Spleen (tissue), 11 donors: ENCODE results near the gene COL26A1. TPM values are rescaled to one million over a fixed set of nuclear protein-coding genes. Genes with fewer than 3 reads are reported as not detected.

ENCODE experiments used
- DNase-seq: peaks from one replicate; pipeline ENCODE4 v3.0.0-alpha.2; 2020
- H3K27ac ChIP-seq, 8 donors: fragments of 200-600 bp; sonication (generic) in 7 of 8; 1 replicate in 4 of 8; 2 replicates in 4 of 8; pipeline versions ENCODE4 v1.5.0 to v1.8.0; 2016 to 2021; ENCODE audit warnings: inconsistent platforms in 4 of 8, mild to moderate bottlenecking in 4 of 8, moderate library complexity in 1 of 8
- H3K27me3 ChIP-seq, 7 donors: fragments of 200-600 bp; sonication (generic) in 6 of 7; replicated peaks in 1 of 7; 1 replicate in 4 of 7; 2 replicates in 3 of 7; pipeline versions ENCODE4 v1.5.0 to v1.8.0; 2016 to 2021; ENCODE audit warnings: inconsistent platforms in 3 of 7, mild to moderate bottlenecking in 1 of 7
- H3K36me3 ChIP-seq, 6 donors: fragments of 200-600 bp; sonication (generic) in 5 of 6; 1 replicate in 4 of 6; 2 replicates in 2 of 6; pipeline versions ENCODE4 v1.5.0 to v1.8.0; 2016 to 2021; ENCODE audit warnings: inconsistent platforms in 2 of 6
- H3K4me1 ChIP-seq, 6 donors: fragments of 200-600 bp; sonication (generic) in 5 of 6; 1 replicate in 3 of 6; 2 replicates in 3 of 6; pipeline versions ENCODE4 v1.5.0 to v1.8.0; 2016 to 2021; ENCODE audit warnings: inconsistent platforms in 3 of 6
- H3K4me3 ChIP-seq, 8 donors: fragments of 200-600 bp; sonication (generic) in 7 of 8; 1 replicate in 4 of 8; 2 replicates in 4 of 8; pipeline versions ENCODE4 v1.5.0 to v1.8.0; 2016 to 2021; ENCODE audit warnings: inconsistent platforms in 4 of 8, mild to moderate bottlenecking in 4 of 8, moderate library complexity in 2 of 8
- H3K9me3 ChIP-seq, 8 donors: fragments of 200-600 bp; sonication (generic) in 7 of 8; 1 replicate in 4 of 8; 2 replicates in 4 of 8; pipeline versions ENCODE4 v1.5.0 to v1.8.0; 2016 to 2021; ENCODE audit warnings: inconsistent platforms in 4 of 8
- CTCF ChIP-seq, 11 experiments: fragments of 200-600 bp in 7 of 11; fragments of 450-650 bp in 4 of 11; sonication (generic) in 4 of 11; IDR thresholded peaks in 8 of 11; conservative IDR thresholded peaks in 3 of 11; 1 replicate in 7 of 11; 2 replicates in 4 of 11; pipeline versions ENCODE4 v1.4.0 to v1.8.0; 2016 to 2021; ENCODE audit warnings: antibody characterized with exemption in 11 of 11, inconsistent platforms in 4 of 11, mild to moderate bottlenecking in 1 of 11
- POLR2A ChIP-seq, 3 donors: fragments of 450-650 bp; IDR thresholded peaks; one replicate each; pipeline ENCODE4 v1.5.1; 2017; ENCODE audit warnings: antibody characterized with exemption in 3 of 3, mild to moderate bottlenecking in 1 of 3
- POLR2AphosphoS5 ChIP-seq, 3 donors: sonication (generic); formaldehyde crosslinking; IDR thresholded peaks; one replicate each; pipeline ENCODE4 v1.5.1; 2017; ENCODE audit warnings: antibody characterized with exemption in 3 of 3
- WGBS, 5 donors: extraction: QIAGEN DNeasy Blood & Tissue Kit in 3 of 5; methylation state at CpG; one replicate each; pipeline versions ENCODE4 v1.1.5 to v1.1.7; 2013 to 2018; 5-methylcytosine and 5-hydroxymethylcytosine counted together
- intact Hi-C: fragments of 100-400 bp; cut with DNase I; formaldehyde crosslinking; loops from one replicate; pipeline ENCODE4 v1.15.0; 2023; ENCODE audit warnings: low total_unique reads
- polyA plus RNA-seq, 3 donors: library from polyadenylated mRNA; stranded (reverse); fragments of 200-250 nt; gene quantifications; one replicate each; pipeline ENCODE4 v1.2.1, GENCODE V29; 2013
- total RNA-seq, 7 donors: library from RNA; depleted of rRNA in 3 of 7; stranded (reverse); fragments of >200 nt in 3 of 7; fragmentation: NEBNext Ultra II Directional in 4 of 7; extraction: Animal tissue kit (Norgen Biotek cat#: 25700) in 4 of 7; gene quantifications; one replicate each; pipeline versions ENCODE4 v1.1.0 to v1.2.1, GENCODE V29; 2016 to 2021
- donor health status: healthy with polysubstance abuse.
- donor health status: DM: no; HTN: no; CAD: no; lungs with moderate emphysema.
- donor health status: DM: no; HTN: no; CAD: no.
- donor health status: Bipolar disorder and iron deficiency.
- donor health status: healthy.
- donor health status: DM: no; HTN: no; CAD: no.
- donor health status: DM: yes; HTN: yes; CAD: no.

Gene COL26A1
- total and polyA plus RNA-seq, 10 donors, result 0.15 to 0.32 (median 0.22) TPM; not detected in 4

- TF ChIP-seq CTCF (IDR thresholded peaks at IDR 0.05 in 8 of 11, conservative IDR thresholded peaks at IDR 0.05 in 3 of 11) (no peak), POLR2AphosphoS5 (IDR thresholded peaks at IDR 0.05) (no peak), POLR2A (IDR thresholded peaks at IDR 0.05) (no peak)
- Histone ChIP-seq H3K36me3 (no peaks in the 10 kb centered on the region), H3K9me3 (no peaks in the 10 kb centered on the region), H3K27me3 (peaks cover 0 to 7% (median 0%) of the 10 kb centered on the region in 7 donors), H3K4me3 (no peak overlapping the region), H3K27ac (no peak overlapping the region), H3K4me1 (peaks cover 0 to 10% (median 6%) of the 10 kb centered on the region in 6 donors)
- DNase-seq, result no peak
- intact Hi-C loops, result loop anchor here (2.0 to 5.0 kb wide), 2 partner anchors 729 to 844 kb away; no protein-coding TSS in a partner anchor
- 53 to 71% (median 62%) methylated on average over 3 to 5 of the region's 5 CpGs for WGBS, 5 donors
These were observed 180.6 kb downstream of the COL26A1 start for GRCh38 chr7:101543242-101543766.

GRCh38 chr7:101543846-101544245 is 181.2 kb downstream of the COL26A1 start:
- Histone ChIP-seq H3K4me1 (peaks cover 0 to 6% (median 3%) of the 10 kb centered on the region in 6 donors), H3K4me3 (no peak overlapping the region), H3K27me3 (peaks cover 0 to 7% (median 0%) of the 10 kb centered on the region in 7 donors), H3K9me3 (no peaks in the 10 kb centered on the region), H3K27ac (no peak overlapping the region), H3K36me3 (no peaks in the 10 kb centered on the region)
- no peak for DNase-seq
- intact Hi-C loops, result loop anchor here (2.0 to 5.0 kb wide), 2 partner anchors 729 to 843 kb away; no protein-coding TSS in a partner anchor
- 82 to 92% (median 85%) methylated on average over 10 of the region's 10 CpGs for WGBS, 5 donors
- TF ChIP-seq CTCF (IDR thresholded peaks at IDR 0.05 in 8 of 11, conservative IDR thresholded peaks at IDR 0.05 in 3 of 11) (no peak), POLR2A (IDR thresholded peaks at IDR 0.05) (no peak), POLR2AphosphoS5 (IDR thresholded peaks at IDR 0.05) (no peak)

GRCh38 chr7:101545441-101546190 is 182.9 kb downstream of the COL26A1 start:
- Histone ChIP-seq H3K4me1 (peaks cover 0 to 5% (median 1%) of the 10 kb centered on the region in 6 donors), H3K27me3 (peaks cover 0 to 7% (median 0%) of the 10 kb centered on the region in 7 donors), H3K27ac (no peak overlapping the region), H3K9me3 (no peaks in the 10 kb centered on the region), H3K36me3 (no peaks in the 10 kb centered on the region), H3K4me3 (no peak overlapping the region)
- TF ChIP-seq POLR2AphosphoS5 (IDR thresholded peaks at IDR 0.05) (no peak), POLR2A (IDR thresholded peaks at IDR 0.05) (no peak), CTCF (IDR thresholded peaks at IDR 0.05 in 8 of 11, conservative IDR thresholded peaks at IDR 0.05 in 3 of 11) (no peak)
- DNase-seq, result peak; percentile 61
- intact Hi-C loops, result no loop called here
- 79 to 96% (median 91%) methylated on average over 7 to 10 of the region's 10 CpGs for WGBS, 5 donors

DNA sequence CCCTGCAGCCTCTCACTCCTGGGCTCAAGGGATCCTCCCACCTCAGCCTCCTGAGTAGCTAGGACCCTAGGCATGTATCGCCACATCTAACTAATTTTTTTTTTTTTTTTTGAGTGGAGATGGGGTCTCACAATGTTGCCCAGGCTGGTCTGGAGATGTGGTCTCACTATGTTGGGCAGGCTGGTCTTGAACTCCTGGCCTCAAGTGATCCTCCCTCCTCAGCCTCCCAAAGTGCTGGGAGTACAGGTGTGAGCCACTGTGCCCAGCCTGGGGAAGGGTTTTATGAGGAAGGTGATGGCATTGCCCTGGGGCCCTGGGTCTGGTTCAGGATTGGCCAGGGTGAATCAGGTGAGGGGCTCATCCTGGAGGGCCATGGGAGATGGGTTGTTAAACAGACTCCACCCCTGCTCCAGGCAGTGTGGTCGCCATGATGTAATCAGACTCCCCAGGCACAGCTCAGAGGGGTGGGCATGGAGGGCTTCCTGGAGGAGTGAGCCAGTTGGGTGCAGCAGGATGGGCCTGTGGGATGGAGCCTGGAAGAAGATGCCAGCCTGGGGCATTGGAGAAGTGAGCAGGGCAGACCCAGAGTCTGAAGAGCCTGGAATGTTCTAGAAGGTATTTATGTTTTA is 183.7 kb downstream of the COL26A1 start:
- intact Hi-C loops, result no loop called here
- no peak for TF ChIP-seq POLR2AphosphoS5 (IDR thresholded peaks at IDR 0.05)
- TF ChIP-seq POLR2A (IDR thresholded peaks at IDR 0.05), result no peak
- TF ChIP-seq CTCF (IDR thresholded peaks at IDR 0.05 in 8 of 11, conservative IDR thresholded peaks at IDR 0.05 in 3 of 11), result no peak
- no peak overlapping the region for H3K27ac ChIP-seq
- 83 to 94% (median 92%) methylated on average over 2 of the region's 2 CpGs for WGBS, 5 donors
- no peak overlapping the region for H3K4me3 ChIP-seq
- H3K27me3 ChIP-seq, result peaks cover 0 to 7% (median 0%) of the 10 kb centered on the region in 7 donors
- H3K4me1 ChIP-seq, result peaks cover 0 to 5% (median 1%) of the 10 kb centered on the region in 6 donors
- no peaks in the 10 kb centered on the region for H3K9me3 ChIP-seq
- peak; percentile 61 for DNase-seq
- no peaks in the 10 kb centered on the region for H3K36me3 ChIP-seq
